ENCODE measurements around the gene UTP25. TPM values are rescaled to one million over a fixed set of nuclear protein-coding genes. Genes with fewer than 3 reads are reported as not detected.
"Not testable (repeated sequence)": the region's sequence is repeated elsewhere in the genome, so short reads cannot be mapped to it uniquely, and the experiment has no call there.

The UTP25 gene
- total RNA-seq, 1 donor from 2014 or later: 4.6 TPM

DNA sequence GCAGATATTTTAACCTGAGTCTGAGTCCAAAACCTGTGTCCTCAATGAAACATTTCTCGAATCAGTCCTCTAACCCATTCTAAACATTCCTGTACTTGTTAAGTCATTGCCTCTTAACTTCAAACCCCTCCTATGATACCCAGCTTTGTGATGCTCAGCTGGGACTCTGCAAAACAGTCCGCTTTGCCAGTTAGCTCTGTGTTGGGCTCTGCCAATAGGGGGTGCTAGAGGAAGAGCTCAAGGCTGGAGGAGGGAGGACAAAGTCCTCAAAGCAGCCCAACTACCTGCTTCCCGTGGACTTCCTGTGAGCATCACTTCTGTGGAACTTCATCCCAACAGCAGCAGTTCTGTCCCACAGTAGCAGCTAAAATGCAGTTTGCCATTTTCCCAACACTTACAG is 72.2 kb downstream of the UTP25 start:
- Mint-ChIP-seq H3K27me3 (ENCODE audit: unreplicated experiment) (no peaks in the 10 kb centered on the region), H3K9me3 (ENCODE audit: unreplicated experiment) (no peaks in the 10 kb centered on the region), H3K4me3 (ENCODE audit: unreplicated experiment) (no peak overlapping the region), H3K27ac (ENCODE audit: unreplicated experiment) (no peak overlapping the region), H3K4me1 (ENCODE audit: unreplicated experiment) (peaks cover 29% of the 10 kb centered on the region), H3K36me3 (ENCODE audit: low read depth, unreplicated experiment) (no peaks in the 10 kb centered on the region)
- TF ChIP-seq CTCF (IDR thresholded peaks at IDR 0.05; ENCODE audit: unreplicated experiment): peak; percentile 44
- DNase-seq (ENCODE audit: low spot score): peak; percentile 21

DNA sequence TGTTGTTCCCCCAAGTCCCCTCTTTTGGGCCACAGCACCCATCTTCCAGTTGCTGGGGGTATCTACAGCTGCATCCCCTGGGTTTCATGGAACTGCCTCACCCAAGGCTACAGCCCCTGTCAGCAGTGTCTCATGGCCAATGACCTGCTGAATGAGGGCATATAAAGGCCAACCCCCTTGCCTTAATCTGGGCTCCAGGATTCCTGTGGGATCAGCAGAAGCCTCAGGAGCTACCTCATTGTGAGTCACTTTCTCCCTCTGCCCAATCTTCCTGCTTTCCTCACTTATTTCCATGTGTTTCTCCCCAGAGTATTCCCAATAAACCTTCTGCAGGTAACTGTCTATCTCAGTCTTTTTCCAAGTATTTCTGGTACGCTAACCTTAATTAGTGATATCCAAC is 73.0 kb downstream of the UTP25 start:
- Mint-ChIP-seq H3K27ac (ENCODE audit: unreplicated experiment) (no peak overlapping the region), H3K4me3 (ENCODE audit: unreplicated experiment) (no peak overlapping the region), H3K9me3 (ENCODE audit: unreplicated experiment) (no peaks in the 10 kb centered on the region), H3K36me3 (ENCODE audit: low read depth, unreplicated experiment) (no peaks in the 10 kb centered on the region), H3K4me1 (ENCODE audit: unreplicated experiment) (peaks cover 23% of the 10 kb centered on the region), H3K27me3 (ENCODE audit: unreplicated experiment) (no peaks in the 10 kb centered on the region)
- no peak for DNase-seq (ENCODE audit: low spot score)
- TF ChIP-seq CTCF (IDR thresholded peaks at IDR 0.05; ENCODE audit: unreplicated experiment): no peak

- no peak for TF ChIP-seq CTCF (IDR thresholded peaks at IDR 0.05; ENCODE audit: unreplicated experiment)
- no peaks in the 10 kb centered on the region for H3K36me3 Mint-ChIP-seq (ENCODE audit: low read depth, unreplicated experiment)
- peaks cover 18% of the 10 kb centered on the region for H3K4me1 Mint-ChIP-seq (ENCODE audit: unreplicated experiment)
- DNase-seq (ENCODE audit: low spot score): no peak
- no peak overlapping the region for H3K27ac Mint-ChIP-seq (ENCODE audit: unreplicated experiment)
- H3K9me3 Mint-ChIP-seq (ENCODE audit: unreplicated experiment): no peaks in the 10 kb centered on the region
- H3K27me3 Mint-ChIP-seq (ENCODE audit: unreplicated experiment): no peaks in the 10 kb centered on the region
- no peak overlapping the region for H3K4me3 Mint-ChIP-seq (ENCODE audit: unreplicated experiment)
Measured at GRCh38 chr1:209901211-209901610, 73.4 kb downstream of the UTP25 start.

- not testable (repeated sequence) for H3K27ac Mint-ChIP-seq (ENCODE audit: unreplicated experiment); H3K36me3 Mint-ChIP-seq (ENCODE audit: low read depth, unreplicated experiment); DNase-seq (ENCODE audit: low spot score); H3K4me3 Mint-ChIP-seq (ENCODE audit: unreplicated experiment); H3K9me3 Mint-ChIP-seq (ENCODE audit: unreplicated experiment); H3K27me3 Mint-ChIP-seq (ENCODE audit: unreplicated experiment)
- peaks cover 18% of the 10 kb centered on the region for H3K4me1 Mint-ChIP-seq (ENCODE audit: unreplicated experiment)
Measured at GRCh38 chr1:209904774-209905173, 77.0 kb downstream of the UTP25 start.

Other genes starting within 250 kb of the UTP25 start
- not detected for gene CAMK1G, start 244.3 kb upstream of the UTP25 start, total RNA-seq (ENCODE audit: unreplicated experiment)
- gene LAMB3, start 175.5 kb upstream of the UTP25 start, total RNA-seq (ENCODE audit: unreplicated experiment): 0.21 TPM
- gene G0S2, start 152.6 kb upstream of the UTP25 start, total RNA-seq (ENCODE audit: unreplicated experiment): not detected
- gene HSD11B1, start 123.1 kb upstream of the UTP25 start, total RNA-seq (ENCODE audit: unreplicated experiment): not detected
- gene TRAF3IP3, start 71.9 kb upstream of the UTP25 start, total RNA-seq (ENCODE audit: unreplicated experiment): not detected
- gene C1orf74, start 43.4 kb upstream of the UTP25 start, total RNA-seq (ENCODE audit: unreplicated experiment): 2.8 TPM
- gene IRF6, start 21.8 kb upstream of the UTP25 start, total RNA-seq (ENCODE audit: unreplicated experiment): 21.3 TPM
- gene SYT14, start 110.2 kb downstream of the UTP25 start, total RNA-seq (ENCODE audit: unreplicated experiment): 9.7 TPM